NCI-H2227 treated with DMSO at 0.1 percent for 48 hours (cell line): ENCODE results near the gene TBC1D22A.

Source experiments
- DNase-seq: peaks from one replicate; lab custom pipeline; 2025; lab: John Stamatoyannopoulos, UW

Gene TBC1D22A

GRCh38 chr22:46753360-46753759 is 9.1 kb upstream of the TBC1D22A start:
- DNase-seq = no peak

- DNase-seq = no peak
These were observed 8.7 kb upstream of the TBC1D22A start for GRCh38 chr22:46753761-46754109.

GRCh38 chr22:46754110-46754799 is 8.2 kb upstream of the TBC1D22A start:
- DNase-seq = no peak

- no peak for DNase-seq
These were observed 7.6 kb upstream of the TBC1D22A start for GRCh38 chr22:46754826-46755225.

- no peak for DNase-seq
These were observed 6.9 kb upstream of the TBC1D22A start for GRCh38 chr22:46755525-46755924.

- no peak for DNase-seq
These were observed 6.4 kb upstream of the TBC1D22A start for GRCh38 chr22:46756097-46756496.

- no peak for DNase-seq
These were observed 5.3 kb upstream of the TBC1D22A start for GRCh38 chr22:46757104-46757503.

GRCh38 chr22:46758121-46758520 is 4.3 kb upstream of the TBC1D22A start:
- no peak for DNase-seq

- DNase-seq = no peak
These were observed 3.6 kb upstream of the TBC1D22A start for GRCh38 chr22:46758867-46759290.

GRCh38 chr22:46761017-46761416 is 1.4 kb upstream of the TBC1D22A start:
- no peak for DNase-seq

GRCh38 chr22:46761539-46762237 is 762 bp upstream of the TBC1D22A start:
- no peak for DNase-seq

- no peak for DNase-seq
These were observed 728 bp downstream of the TBC1D22A start for GRCh38 chr22:46763051-46763705.

GRCh38 chr22:46764140-46764680 is 1.8 kb downstream of the TBC1D22A start:
- no peak for DNase-seq

- no peak for DNase-seq
These were observed 2.5 kb downstream of the TBC1D22A start for GRCh38 chr22:46764779-46765485.

- DNase-seq = no peak
These were observed 4.2 kb downstream of the TBC1D22A start for GRCh38 chr22:46766611-46767010.

GRCh38 chr22:46767249-46767985 is 5.0 kb downstream of the TBC1D22A start:
- DNase-seq = no peak

- no peak for DNase-seq
These were observed 6.8 kb downstream of the TBC1D22A start for GRCh38 chr22:46769191-46769675.

GRCh38 chr22:46769706-46770105 is 7.3 kb downstream of the TBC1D22A start:
- no peak for DNase-seq

GRCh38 chr22:46770151-46770641 is 7.7 kb downstream of the TBC1D22A start:
- DNase-seq = no peak

GRCh38 chr22:46770726-46771125 is 8.3 kb downstream of the TBC1D22A start:
- DNase-seq = no peak

- no peak for DNase-seq
These were observed 10.6 kb downstream of the TBC1D22A start for GRCh38 chr22:46773076-46773475.
